Skeletal muscle tissue (tissue), 4 donors: ENCODE measurements around the gene ATP13A1. TPM values are rescaled to one million over a fixed set of nuclear protein-coding genes. Genes with fewer than 3 reads are reported as not detected.

Experiments
- H3K27ac ChIP-seq: one replicate; pipeline ENCODE4 v1.7.0; 2013; ENCODE audit warnings: mild to moderate bottlenecking, low read depth, low read length, inconsistent platforms
- H3K27me3 ChIP-seq, 3 donors: one replicate each; pipeline ENCODE4 v1.7.0; 2013; ENCODE audit warnings: low read length in 3 of 3; ENCODE audit not compliant: control insufficient read depth in 3 of 3, insufficient read depth in 3 of 3
- H3K36me3 ChIP-seq, 3 donors: one replicate each; pipeline ENCODE4 v1.7.0; 2013; ENCODE audit warnings: low read length in 3 of 3; ENCODE audit not compliant: control insufficient read depth in 3 of 3, insufficient read depth in 3 of 3
- H3K4me1 ChIP-seq, 3 donors: one replicate each; pipeline ENCODE4 v1.7.0; 2013; ENCODE audit warnings: low read length in 3 of 3, mild to moderate bottlenecking in 3 of 3; ENCODE audit not compliant: control insufficient read depth in 3 of 3, insufficient read depth in 3 of 3
- H3K4me3 ChIP-seq, 3 donors: one replicate each; pipeline ENCODE4 v1.7.0; 2013; ENCODE audit warnings: low read length in 3 of 3
- H3K9ac ChIP-seq, 3 donors: one replicate each; pipeline ENCODE4 v1.7.0; 2013; ENCODE audit warnings: low read length in 3 of 3, mild to moderate bottlenecking in 3 of 3, moderate library complexity in 2 of 3, low read depth in 1 of 3
- H3K9me3 ChIP-seq, 3 donors: one replicate each; pipeline ENCODE4 v1.7.0; 2013; ENCODE audit warnings: low read length in 3 of 3; ENCODE audit not compliant: control insufficient read depth in 3 of 3
- total RNA-seq: library from RNA; depleted of rRNA; stranded (reverse); fragments of >200 nt; gene quantifications from one replicate; pipeline ENCODE4 v1.2.3, GENCODE V29; 2014
- donor health status: Osteomylitis.

The ATP13A1 gene
- total RNA-seq, 1 donor from 2014 or later: 23.0 TPM

DNA sequence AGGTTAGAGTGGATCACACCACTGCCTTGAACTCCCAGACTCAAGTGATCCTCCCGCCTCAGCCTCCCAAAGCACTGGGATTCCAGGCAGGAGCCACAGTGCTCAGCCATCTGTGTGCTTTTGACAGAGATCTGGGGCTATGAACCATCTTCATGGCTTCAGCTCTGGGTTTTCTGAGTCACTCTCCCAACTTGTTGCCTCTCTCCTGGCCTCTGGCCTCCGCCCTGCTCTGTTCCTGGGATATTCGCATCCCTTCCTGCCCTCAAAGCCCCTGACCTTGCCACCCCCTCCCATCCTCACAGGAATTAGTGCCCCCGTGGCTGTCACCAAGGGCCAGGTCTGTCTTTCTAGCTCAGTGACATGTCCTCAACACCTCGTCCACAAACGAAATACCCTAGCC, 14.3 kb downstream of the ATP13A1 start:
- Histone ChIP-seq H3K27me3 (no peaks in the 10 kb centered on the region), H3K9me3 (no peaks in the 10 kb centered on the region), H3K4me1 (peaks cover 0 to 4% (median 0%) of the 10 kb centered on the region in 3 donors), H3K9ac (no peak overlapping the region), H3K27ac (no peak overlapping the region), H3K4me3 (no peak overlapping the region), H3K36me3 (peaks cover 72 to 78% (median 73%) of the 10 kb centered on the region in 3 donors)

DNA sequence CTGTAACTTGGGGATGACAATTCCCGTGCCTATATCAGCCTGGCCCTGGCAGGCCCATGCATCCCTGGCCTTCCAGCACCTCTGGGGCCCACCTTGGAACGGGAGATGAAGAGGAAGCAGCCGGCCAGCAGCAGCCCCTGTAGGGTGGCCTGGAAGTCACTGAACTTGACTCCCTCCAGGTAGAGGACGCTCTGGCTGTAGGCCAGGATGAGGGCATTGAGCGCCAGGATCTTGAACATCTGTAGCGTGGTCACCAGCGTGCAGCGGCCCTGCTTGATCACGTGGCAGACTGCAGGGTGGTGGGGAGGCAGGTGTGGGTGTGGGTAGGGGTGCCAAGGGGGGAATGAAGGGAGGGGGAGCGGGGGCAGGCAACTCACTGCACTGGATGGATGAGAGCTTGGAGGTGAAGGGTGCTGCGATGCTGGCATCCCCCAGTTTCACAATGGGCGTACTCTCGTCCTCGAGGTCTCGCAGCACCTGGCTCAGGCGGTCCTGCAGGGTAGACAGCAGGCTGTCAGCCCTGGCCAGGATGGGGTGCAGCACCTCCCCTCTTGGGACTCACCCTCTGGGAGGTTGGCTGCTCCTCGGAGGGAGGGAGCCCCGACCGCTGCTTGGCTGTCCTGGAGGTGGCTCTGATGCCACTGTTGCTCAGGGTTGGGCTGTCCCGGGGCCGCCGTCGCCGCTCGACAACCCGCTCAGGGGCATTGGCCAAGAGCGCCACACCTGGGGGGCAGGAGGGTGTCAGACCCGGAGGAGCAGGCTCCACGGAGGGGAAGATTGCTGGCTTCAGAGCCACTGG, 16.2 kb downstream of the ATP13A1 start:
- Histone ChIP-seq H3K36me3 (peaks cover 55 to 61% (median 57%) of the 10 kb centered on the region in 3 donors), H3K9me3 (no peaks in the 10 kb centered on the region)

DNA sequence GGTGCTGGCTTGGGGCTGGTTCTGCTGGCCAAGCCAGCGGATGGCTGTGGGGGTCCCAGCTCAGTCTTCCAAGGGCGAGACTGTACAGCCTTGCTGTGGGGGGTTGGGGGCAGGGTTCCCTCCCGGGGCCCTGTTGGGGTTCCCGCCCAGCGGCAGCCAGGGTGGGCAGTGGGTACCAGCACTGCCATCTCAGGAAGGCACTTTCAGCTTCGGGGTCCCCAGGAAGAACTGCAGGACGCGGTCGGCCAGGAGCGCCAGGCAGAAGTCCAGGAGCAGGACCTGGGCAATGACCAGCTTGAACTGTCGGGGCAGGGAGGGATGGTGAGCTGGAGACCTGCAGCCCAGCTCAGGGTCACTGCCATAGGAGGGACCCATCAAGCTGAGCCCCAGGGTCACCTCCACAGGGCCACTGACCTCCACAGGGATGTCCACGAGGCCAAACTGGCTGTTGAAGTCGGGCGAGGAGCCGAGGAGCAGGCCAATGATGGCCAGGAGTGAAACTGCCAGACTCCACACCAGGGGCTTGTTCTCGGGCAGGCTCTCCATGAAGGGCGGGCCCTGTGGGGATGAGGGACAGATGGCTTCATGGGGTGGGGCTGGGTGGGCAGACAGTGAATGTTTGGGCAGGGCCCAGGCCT, 18.1 kb downstream of the ATP13A1 start:
- peaks cover 7 to 11% (median 7%) of the 10 kb centered on the region in 3 donors for H3K4me1 ChIP-seq
- no peak overlapping the region for H3K9ac ChIP-seq
- peaks cover 0 to 4% (median 0%) of the 10 kb centered on the region in 3 donors for H3K27me3 ChIP-seq
- no peak overlapping the region for H3K27ac ChIP-seq
- H3K36me3 ChIP-seq: peaks cover 37 to 43% (median 39%) of the 10 kb centered on the region in 3 donors
- H3K9me3 ChIP-seq: no peaks in the 10 kb centered on the region
- H3K4me3 ChIP-seq: no peak overlapping the region

More for the DNA sequence above, 16.2 kb downstream of the ATP13A1 start:
- peaks cover 7 to 11% (median 11%) of the 10 kb centered on the region in 3 donors for H3K4me1 ChIP-seq
- H3K27ac ChIP-seq: no peak overlapping the region
- no peak overlapping the region for H3K9ac ChIP-seq
- H3K4me3 ChIP-seq: no peak overlapping the region
- H3K27me3 ChIP-seq: peaks cover 0 to 4% (median 0%) of the 10 kb centered on the region in 3 donors

DNA sequence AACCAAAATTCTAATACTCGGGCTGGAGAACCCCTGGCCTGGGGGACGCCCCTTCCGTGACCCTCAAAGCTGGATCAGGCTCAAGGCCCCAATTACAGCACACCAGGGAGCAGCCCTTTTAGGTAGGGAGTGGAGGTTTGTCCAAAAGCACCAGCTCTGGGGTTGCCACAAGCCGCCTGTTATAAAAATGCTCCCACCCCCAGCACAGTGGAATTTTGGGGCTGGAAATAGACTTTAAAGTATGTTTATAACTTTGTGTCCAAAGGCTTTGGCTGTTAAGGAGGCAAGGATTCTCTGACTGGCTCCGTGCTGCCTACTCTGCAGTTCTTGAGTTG, 19.5 kb downstream of the ATP13A1 start:
- H3K27ac ChIP-seq: no peak overlapping the region
- peaks cover 28 to 29% (median 28%) of the 10 kb centered on the region in 3 donors for H3K36me3 ChIP-seq
- H3K9ac ChIP-seq: peak overlapping the region in 1 of 3 donors; percentile 73

DNA sequence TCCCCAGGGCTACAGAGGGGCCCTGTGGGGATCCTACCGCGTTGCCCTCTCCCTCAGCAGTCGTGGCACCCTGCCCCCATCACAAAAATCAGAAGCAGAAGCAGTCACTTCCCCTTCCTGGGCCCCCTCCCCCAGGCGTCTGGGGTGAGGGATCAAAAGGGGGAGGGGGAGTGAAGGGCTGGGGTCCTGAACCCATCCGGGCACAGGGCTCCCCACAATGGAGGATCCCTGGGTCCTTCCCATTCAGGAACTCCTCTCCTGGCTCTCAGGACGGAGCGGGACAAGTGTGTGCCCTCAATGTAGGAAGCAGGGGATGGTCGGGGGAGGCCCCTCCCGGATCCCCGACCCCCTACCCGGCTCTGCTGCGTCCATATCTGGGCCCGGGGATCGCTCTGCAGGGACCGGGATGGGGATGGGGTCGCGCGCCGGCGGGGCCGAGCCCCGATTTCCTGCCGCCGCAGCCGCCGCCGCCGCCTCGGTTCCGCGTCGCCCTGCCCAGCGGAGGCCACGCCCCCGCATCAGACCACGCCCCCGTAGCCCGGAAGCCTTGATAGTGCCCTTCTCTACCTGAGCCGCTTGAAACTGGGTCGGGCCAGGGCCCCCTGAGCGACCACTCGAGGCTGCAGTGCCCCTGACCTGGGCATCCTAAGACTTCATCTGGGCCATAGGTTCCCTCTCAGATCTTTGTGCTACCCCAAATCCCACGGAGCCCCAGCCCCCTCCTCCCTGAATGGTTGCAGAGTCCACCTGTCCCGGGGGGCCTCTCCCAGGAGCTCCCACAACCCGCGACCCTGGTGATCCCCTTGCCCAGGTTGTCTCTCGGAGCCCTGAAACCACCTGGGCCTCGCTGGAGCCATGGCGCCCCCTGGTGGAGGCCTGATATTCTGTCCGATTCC, 20.1 kb downstream of the ATP13A1 start, which contains the start of gene GMIP:
Gene GMIP, minus strand, starts transcription at position 500 of the 896 bp plus-strand sequence. Its CDS starts 128 bp downstream, at position 372.
- H3K4me1 ChIP-seq: peaks cover 7 to 11% (median 7%) of the 10 kb centered on the region in 3 donors
- H3K36me3 ChIP-seq: peaks cover 27 to 29% (median 28%) of the 10 kb centered on the region in 3 donors
- peak within 1 kb of the TSS; percentile 70 to 73 (median 70) for H3K9ac ChIP-seq
- peak within 1 kb of the TSS; percentile 70 to 71 (median 70) for H3K4me3 ChIP-seq
- peaks cover 0 to 4% (median 0%) of the 10 kb centered on the region in 3 donors for H3K27me3 ChIP-seq
- H3K27ac ChIP-seq: no peak within 1 kb of the TSS
- H3K9me3 ChIP-seq: no peaks in the 10 kb centered on the region

More for the DNA sequence above, 19.5 kb downstream of the ATP13A1 start:
- H3K27me3 ChIP-seq: peaks cover 0 to 4% (median 0%) of the 10 kb centered on the region in 3 donors
- no peak overlapping the region for H3K4me3 ChIP-seq
- H3K4me1 ChIP-seq: peaks cover 7 to 11% (median 7%) of the 10 kb centered on the region in 3 donors
- no peaks in the 10 kb centered on the region for H3K9me3 ChIP-seq

DNA sequence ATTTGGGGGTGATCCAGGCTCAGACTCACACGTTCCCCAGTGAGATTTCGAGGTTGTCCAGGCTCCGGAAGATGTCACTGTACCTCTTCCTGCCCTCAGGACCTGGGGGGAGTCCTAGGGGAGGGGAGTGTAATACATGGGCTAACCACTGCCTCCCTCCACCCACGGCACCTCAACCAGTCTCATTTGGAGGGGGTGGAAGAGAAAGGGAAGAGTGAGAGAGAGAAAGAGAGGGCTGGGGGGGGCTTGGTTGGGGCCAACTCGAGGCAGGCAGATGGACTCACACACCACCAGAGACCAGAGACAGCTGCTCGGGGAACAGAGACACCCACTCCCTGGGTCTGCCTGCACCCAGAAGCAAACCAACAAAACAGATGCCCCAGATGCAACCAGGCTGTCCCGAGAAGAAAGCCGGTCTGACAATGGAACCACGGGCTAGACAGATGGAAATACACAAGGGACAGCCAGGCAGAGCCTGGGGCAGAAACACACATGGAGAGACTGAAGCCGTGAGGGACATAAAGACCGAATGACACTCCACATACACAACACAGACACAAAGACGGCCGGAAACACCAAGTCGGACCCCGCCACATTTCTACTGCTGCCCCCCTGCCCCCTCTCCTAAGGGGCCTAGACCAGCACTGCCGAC, 20.8 kb downstream of the ATP13A1 start:
- no peak overlapping the region for H3K27ac ChIP-seq
- peaks cover 26 to 27% (median 26%) of the 10 kb centered on the region in 3 donors for H3K36me3 ChIP-seq

DNA sequence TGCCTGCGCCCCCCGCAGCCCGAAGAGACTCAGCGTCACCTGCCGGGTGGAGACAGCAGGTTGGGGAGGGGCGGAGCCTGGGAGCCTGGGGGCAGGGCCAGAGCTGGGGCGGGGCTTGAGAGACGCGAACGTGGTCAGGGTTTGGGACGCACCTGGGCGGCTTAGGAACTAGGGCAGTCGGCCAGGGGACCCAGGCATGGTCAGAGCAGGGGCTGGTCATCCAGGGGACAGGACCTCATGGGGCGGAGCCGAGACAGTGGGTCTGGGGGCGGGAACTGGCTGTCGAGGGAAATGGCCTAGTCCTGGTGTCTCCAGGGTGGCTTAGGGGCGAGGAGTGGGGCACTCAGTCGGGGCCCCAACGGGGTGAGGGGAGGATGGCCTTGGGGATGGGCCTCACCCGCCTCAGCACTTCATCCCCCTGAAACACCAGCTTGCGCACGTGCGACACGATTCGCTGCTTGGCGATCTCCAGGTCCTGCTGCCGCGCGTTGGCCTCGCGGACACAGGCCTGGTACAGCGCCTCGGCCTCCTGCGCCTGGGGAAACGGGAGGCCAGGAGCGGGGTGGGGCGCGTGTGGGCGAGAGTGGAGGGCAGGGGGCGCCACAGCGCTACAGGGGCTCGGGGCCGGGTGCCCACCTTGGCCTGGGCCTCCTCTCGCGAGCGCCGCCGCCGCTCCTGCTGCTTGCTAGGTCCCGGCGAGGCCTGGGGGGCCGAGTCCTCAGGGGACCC, 25.8 kb downstream of the ATP13A1 start:
- Histone ChIP-seq H3K36me3 (peaks cover 5 to 8% (median 5%) of the 10 kb centered on the region in 3 donors), H3K9ac (no peak overlapping the region), H3K27me3 (peaks cover 0 to 1% (median 0%) of the 10 kb centered on the region in 3 donors), H3K9me3 (no peaks in the 10 kb centered on the region), H3K4me3 (no peak overlapping the region), H3K4me1 (peaks cover 1% of the 10 kb centered on the region in 3 donors), H3K27ac (no peak overlapping the region)

More for the DNA sequence above, 20.8 kb downstream of the ATP13A1 start:
- H3K4me1 ChIP-seq: peaks cover 7 to 11% (median 7%) of the 10 kb centered on the region in 3 donors
- peak overlapping the region; percentile 70 to 73 (median 70) for H3K9ac ChIP-seq
- peak overlapping the region; percentile 70 to 71 (median 70) for H3K4me3 ChIP-seq
- no peaks in the 10 kb centered on the region for H3K9me3 ChIP-seq
- peaks cover 0 to 4% (median 0%) of the 10 kb centered on the region in 3 donors for H3K27me3 ChIP-seq

DNA sequence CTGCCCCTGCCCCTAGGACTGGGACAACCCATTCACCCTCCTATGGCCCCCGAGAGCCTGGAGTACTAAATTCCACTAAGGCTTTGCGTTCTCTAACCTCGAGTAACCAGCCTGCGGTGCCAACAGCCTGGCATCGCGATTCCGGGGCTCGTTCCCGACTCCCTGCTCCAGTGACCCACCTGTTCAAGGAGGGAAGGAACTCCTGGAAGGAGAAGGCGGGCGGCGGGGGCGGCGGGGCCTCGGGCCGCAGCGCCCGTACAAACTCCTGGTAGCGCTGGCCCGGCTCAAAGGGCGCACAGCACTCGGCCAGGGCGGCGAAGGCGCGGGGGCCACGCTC, 26.3 kb downstream of the ATP13A1 start:
- Histone ChIP-seq H3K4me1 (no peaks in the 10 kb centered on the region), H3K36me3 (peaks cover 5 to 10% (median 5%) of the 10 kb centered on the region in 3 donors), H3K4me3 (no peak overlapping the region)

More for the DNA sequence above, 26.3 kb downstream of the ATP13A1 start:
- Histone ChIP-seq H3K27ac (no peak overlapping the region), H3K27me3 (no peaks in the 10 kb centered on the region), H3K9me3 (no peaks in the 10 kb centered on the region), H3K9ac (no peak overlapping the region)
